Panc1 (cell line): Measurements from ENCODE around the gene DHRSX.
"Not testable (repeated sequence)": the region's sequence is repeated elsewhere in the genome, so short reads cannot be mapped to it uniquely, and the experiment has no call there.

Experiments used
- POLR2AphosphoS5 ChIP-seq: IDR thresholded peaks from 2 replicates; pipeline ENCODE4 v1.6.1; 2012; ENCODE audit warnings: mild to moderate bottlenecking, low read depth, low read length, moderate library complexity
- TCF7L2 ChIP-seq: IDR thresholded peaks from 2 replicates; pipeline ENCODE4 v1.6.1; 2011; ENCODE audit warnings: mild to moderate bottlenecking, low read depth, low read length, inconsistent platforms
- TF ChIP-seq, protein P1 (sequence below): fragments of 450-650 bp; IDR thresholded peaks from 2 replicates; pipeline ENCODE4 v1.5.1; 2017; ENCODE audit warnings: mild to moderate bottlenecking
- TF ChIP-seq, protein P2 (sequence below), 2 experiments: IDR thresholded peaks; 2 replicates each; pipeline ENCODE4 v1.6.1; 2011 to 2012; ENCODE audit warnings: low read depth in 2 of 2, control low read depth in 1 of 2, low read length in 1 of 2, mild to moderate bottlenecking in 1 of 2, moderate library complexity in 1 of 2; ENCODE audit not compliant: insufficient read depth in 1 of 2

GRCh38 chrX:2469852-2470251 is 30.9 kb downstream of the DHRSX start:
- TF ChIP-seq, protein P1, sequence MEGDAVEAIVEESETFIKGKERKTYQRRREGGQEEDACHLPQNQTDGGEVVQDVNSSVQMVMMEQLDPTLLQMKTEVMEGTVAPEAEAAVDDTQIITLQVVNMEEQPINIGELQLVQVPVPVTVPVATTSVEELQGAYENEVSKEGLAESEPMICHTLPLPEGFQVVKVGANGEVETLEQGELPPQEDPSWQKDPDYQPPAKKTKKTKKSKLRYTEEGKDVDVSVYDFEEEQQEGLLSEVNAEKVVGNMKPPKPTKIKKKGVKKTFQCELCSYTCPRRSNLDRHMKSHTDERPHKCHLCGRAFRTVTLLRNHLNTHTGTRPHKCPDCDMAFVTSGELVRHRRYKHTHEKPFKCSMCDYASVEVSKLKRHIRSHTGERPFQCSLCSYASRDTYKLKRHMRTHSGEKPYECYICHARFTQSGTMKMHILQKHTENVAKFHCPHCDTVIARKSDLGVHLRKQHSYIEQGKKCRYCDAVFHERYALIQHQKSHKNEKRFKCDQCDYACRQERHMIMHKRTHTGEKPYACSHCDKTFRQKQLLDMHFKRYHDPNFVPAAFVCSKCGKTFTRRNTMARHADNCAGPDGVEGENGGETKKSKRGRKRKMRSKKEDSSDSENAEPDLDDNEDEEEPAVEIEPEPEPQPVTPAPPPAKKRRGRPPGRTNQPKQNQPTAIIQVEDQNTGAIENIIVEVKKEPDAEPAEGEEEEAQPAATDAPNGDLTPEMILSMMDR = not testable (repeated sequence)
- TF ChIP-seq POLR2AphosphoS5, TCF7L2: not testable (repeated sequence)
- TF ChIP-seq, protein P2, sequence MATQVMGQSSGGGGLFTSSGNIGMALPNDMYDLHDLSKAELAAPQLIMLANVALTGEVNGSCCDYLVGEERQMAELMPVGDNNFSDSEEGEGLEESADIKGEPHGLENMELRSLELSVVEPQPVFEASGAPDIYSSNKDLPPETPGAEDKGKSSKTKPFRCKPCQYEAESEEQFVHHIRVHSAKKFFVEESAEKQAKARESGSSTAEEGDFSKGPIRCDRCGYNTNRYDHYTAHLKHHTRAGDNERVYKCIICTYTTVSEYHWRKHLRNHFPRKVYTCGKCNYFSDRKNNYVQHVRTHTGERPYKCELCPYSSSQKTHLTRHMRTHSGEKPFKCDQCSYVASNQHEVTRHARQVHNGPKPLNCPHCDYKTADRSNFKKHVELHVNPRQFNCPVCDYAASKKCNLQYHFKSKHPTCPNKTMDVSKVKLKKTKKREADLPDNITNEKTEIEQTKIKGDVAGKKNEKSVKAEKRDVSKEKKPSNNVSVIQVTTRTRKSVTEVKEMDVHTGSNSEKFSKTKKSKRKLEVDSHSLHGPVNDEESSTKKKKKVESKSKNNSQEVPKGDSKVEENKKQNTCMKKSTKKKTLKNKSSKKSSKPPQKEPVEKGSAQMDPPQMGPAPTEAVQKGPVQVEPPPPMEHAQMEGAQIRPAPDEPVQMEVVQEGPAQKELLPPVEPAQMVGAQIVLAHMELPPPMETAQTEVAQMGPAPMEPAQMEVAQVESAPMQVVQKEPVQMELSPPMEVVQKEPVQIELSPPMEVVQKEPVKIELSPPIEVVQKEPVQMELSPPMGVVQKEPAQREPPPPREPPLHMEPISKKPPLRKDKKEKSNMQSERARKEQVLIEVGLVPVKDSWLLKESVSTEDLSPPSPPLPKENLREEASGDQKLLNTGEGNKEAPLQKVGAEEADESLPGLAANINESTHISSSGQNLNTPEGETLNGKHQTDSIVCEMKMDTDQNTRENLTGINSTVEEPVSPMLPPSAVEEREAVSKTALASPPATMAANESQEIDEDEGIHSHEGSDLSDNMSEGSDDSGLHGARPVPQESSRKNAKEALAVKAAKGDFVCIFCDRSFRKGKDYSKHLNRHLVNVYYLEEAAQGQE (IDR thresholded peaks at IDR 0.05; ENCODE audit: insufficient read depth in 1 of 2, low read depth in 2 of 2, low read length in 1 of 2) = not testable (repeated sequence)
